EL (cell line): Measurements from ENCODE around the gene GABPB1.

Experiments used
- DNase-seq: peaks from one replicate; pipeline ENCODE4 v3.0.0-alpha.2; 2016

GABPB1 gene

DNA sequence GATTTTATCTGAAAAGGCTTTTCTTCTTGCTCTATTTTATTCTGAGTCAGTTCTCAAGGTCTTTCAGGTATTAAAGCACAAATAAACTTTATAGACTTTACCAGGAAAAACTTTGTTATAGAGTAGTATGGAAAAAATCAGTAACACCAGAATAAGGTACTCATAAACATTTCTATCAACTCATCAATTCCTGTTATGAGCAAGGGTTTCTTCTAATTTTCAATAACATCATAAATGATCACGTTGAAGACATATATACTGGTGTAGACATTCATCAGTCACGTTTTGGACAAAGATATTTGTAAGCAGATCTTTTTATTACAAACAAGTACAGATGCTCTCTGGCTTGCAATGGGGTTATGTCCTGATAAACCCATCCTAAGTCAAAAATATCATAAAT is 79.9 kb downstream of the GABPB1 start:
- no peak for DNase-seq

DNA sequence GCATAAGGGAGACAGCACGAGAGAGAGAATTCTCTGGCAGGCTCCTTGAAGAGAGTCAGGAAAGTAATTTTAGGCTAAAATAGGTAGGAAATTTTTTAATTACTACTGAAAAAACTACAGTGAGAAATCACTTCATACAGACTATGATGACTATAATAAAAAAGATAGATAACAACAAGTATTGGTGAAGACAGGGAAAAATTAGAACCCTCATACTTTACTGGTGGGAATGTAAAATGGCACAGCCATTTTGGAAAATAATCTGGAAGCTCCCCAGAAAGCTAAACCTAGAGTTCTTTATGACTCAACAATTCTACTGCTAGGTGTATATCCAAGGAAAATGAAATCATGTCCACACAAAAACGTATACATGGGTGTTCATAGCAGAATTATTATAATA is 87.4 kb downstream of the GABPB1 start:
- no peak for DNase-seq

DNA sequence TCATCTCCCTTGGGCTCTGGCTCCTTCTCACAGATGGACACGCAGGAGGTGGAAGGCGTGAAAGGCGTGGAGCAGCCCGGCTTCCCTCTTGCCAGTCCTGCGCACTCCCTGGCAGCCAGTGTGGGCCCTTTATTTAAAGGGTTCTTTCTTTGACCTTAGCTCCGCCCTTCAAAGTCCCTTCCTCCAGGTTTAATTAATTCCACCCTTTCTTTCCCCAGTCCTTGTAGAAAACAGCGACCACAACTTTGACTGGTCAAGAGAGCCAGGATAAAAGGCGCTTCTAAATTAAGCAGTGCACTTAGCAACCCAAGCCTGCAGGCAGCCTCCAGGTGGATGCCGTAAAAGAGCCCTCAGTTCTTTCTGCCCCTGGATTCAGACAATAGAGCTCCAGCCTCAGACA is 89.4 kb downstream of the GABPB1 start, which contains the start of gene HDC:
TSS of gene HDC (minus strand) at position 107 of the 400 bp plus-strand sequence. CDS start at position 4, 103 bp downstream.
- no peak for DNase-seq

DNA sequence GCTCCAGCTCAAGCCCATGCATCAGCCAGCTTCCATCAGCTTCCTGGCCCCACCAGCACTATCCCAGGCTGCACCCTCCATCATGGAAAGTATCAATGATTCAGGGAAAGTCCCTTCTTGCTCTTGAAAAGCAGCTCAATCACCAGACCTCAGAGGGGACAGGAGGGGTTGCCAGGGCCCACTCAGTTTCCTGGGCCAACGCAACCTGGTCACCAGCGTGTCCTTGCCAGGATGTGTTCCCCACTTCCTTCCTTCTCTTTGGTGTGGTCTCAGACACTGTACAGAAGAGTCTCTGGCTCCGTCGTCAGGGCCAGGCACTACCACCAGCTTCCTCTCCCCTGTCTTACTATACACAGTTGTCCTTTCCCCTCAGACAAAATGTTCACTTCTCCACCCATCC is 92.5 kb downstream of the GABPB1 start:
- DNase-seq = no peak

DNA sequence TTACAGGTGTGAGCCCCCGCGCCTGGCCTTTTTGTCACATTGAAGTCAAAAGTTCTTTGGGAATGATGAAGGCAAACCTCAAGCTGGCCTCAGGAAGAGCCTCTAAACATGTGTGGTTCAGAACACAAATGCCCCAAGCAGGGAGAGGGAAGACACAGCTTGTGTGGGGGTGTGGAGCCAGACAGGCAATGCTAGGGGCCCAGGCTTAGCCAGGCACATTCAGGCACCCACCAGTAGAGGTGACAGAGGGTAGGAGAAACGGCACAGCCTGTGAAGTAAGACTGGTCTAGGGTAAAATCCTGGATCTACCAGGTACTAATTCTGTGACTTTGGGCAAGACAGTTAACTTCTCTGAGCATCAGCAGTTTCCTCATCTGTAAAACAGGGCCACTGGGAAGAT is 93.0 kb downstream of the GABPB1 start:
- no peak for DNase-seq

DNA sequence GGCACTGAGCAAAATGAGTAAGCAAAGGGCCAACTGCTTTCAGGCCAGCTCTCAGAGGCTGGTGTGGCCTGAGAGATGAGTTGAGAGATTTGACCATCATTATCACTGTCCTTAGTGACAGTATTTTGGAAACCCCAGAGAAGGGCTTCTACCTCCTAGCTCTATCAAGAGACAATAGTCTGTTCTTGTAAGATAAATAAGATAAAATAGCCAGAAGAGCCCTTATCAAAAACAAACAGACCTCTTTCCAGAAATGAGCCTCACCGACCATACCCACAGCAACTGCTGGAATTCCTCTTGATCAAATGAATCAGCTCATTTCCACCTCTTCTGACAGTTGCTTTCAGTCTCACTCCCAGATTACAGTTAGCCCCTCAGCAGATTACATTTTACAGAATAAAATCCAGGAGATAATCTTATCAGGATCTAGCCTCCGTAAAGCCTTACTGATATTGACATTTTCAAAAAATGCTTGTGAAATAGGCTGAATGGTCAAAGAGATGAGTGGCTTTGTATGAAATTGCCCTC is 94.0 kb downstream of the GABPB1 start:
- DNase-seq = no peak

DNA sequence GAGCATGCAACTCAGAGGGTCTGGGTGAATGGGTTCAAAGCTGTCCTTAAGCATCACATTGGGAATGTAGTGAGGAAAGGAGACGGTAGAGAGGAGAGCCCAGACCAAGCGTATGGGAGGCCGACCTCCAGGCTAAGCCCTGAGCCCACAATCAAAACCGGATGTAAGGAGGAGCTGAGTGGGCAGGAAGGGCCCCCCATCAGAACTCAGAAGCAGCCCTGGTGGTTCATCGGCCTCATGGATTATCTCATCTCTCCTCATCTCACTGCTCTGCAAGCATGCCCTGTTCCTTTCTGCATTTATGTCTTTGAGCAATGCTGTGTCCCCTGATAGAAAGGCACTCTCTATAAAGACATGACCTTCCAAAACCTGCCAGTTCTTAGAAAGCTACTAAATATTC is 95.7 kb downstream of the GABPB1 start:
- no peak for DNase-seq

DNA sequence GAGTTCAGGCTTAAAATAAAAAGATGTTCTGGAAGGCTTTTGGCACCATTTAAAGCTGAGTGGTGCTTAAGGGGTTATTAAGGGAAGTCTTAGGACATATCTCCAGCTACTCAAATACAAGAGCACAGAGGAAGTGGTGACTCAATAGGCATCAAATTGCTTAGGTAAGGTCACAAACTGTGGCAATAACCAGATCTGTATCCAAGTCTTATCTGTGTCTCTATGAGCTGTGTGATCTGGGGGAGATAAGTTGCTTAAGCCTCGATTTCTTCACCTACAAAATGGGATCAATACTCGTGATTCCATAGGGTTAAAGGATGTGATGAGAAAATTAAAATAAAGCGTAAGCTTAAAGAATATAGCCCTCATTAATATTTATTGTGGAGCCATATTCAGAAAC is 97.1 kb downstream of the GABPB1 start:
- peak; percentile 52 for DNase-seq

DNA sequence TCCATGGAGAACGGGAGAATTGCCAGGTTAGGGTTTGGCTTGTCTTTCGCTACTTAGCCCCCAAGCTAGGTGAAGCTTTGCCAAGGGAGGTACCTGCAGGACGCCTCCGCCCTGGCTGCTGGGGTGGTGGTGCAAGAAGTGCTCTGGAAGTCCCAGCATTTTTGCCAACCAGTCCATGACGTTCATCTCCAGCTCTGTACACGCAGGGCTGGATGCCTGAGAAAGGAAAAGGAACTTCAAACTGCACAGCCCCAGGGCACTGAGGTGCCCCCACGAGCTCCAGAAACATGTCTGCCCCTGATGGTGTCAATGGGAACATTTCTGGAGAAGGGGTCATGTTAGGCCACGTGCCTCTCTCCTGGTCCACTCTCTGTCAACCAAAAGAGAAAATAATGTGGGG is 97.7 kb downstream of the GABPB1 start:
- no peak for DNase-seq

DNA sequence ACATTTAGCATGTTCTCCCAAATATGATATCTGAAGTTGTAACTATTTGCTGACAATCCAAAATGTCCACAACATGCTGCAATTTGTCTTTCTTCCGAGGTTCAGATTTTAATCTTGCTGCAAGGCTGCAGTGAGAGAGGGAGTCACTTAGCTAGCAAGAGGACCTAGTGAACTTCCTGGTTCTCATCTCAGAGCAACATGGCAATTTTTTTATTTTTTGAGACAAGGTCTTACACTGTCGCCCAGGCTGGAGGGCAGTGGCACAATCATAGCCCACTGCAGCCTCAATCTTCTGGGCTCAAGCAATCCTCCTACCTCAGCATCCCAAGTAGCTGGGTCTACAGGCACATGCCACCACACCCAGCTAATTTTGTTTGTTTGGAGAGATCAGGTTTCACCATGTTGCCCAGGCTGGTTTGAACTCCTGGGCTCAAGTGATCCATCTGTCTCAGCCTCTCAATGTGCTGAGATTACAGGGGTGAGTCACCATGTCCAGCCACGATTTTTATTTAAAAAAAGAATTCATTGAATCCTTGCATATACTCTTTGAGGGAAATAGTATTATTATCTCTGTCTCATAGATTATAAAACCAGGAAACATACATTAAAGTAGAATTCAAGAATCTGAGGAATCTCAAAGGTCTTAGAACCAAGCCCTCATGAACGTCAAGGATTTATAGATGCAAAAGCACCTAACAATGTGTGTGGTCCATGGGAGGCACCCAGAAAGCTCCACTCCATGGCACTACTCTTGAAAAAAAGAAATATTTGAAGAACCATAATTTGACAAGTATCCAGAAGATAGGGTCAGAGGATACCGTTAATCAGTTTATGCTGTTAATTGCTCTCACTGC is 98.6 kb downstream of the GABPB1 start:
- DNase-seq = peak; percentile 77

DNA sequence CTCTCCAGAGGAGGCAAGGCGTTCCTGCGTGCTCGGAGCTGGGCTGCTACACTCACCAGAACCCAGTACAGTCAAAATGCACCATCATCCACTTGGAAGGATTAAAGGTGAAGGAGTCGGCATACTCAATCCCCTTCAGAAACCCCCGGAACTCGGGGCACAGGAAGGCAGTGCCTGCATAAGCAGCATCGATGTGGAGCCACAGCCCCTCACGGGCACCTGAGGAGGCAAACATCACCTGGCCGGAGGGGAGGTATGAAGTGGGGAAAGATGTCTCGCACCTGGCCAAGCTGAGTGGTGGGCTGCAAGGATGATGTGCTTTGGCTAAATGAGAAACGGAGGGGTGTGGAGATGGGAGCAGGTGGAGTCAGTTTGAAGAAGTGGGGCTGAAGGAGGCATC is 102.4 kb downstream of the GABPB1 start:
- DNase-seq = no peak

DNA sequence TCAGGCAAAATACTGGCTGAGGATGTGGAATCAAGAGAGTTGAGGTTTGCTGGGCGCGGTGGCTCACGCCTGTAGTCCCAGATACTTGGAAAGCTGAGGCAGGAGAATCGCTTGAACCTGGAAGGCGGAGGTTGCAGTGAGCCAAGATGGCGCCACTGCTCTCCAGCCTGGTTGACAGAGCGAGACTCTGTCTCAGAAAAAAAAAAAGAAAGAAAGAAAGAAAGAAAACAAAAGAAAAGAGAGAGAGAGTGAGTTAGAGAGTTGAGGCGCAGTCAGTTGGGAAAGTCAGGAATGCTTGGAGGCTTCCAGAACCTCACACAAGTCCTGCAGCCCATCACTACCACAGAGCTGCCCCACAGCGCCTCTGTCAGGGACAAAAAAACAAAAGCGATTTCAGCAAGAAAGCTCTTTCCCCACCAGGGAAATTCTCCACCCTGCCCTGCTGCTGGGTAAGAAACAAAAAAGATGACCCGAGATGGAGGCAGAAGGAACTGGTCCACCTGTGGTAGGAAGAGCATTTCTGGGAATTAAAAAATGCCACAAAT is 103.3 kb downstream of the GABPB1 start:
- DNase-seq = no peak

DNA sequence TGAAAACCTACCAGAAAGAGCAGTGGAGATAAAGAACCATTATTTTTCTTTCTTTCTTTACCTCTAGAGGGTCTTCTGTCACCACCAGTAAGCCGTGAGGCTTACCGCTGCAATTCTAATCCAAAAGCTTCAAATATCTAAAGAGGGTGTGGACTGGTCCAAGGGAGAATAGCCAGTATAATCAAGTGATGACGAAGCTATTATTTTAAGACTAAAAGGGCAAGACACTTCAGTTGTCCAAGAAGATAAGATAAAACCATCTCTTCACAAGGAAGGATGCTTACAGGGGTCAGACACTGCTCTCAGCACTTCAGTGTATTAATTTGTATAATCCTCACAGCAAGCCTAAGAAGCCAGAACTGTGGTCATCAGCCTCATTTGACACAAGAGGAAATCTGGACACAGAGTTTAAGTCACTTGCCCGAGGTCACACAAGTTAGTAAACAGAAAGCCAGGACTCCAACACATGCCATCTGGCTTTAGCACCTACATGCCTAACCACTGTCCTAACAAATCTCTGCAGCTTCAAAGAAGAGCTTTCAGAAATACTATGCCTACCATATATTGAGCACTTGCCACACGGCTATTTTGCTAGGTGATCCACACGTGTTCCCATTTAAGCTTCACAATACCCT is 104.1 kb downstream of the GABPB1 start:
- no peak for DNase-seq

DNA sequence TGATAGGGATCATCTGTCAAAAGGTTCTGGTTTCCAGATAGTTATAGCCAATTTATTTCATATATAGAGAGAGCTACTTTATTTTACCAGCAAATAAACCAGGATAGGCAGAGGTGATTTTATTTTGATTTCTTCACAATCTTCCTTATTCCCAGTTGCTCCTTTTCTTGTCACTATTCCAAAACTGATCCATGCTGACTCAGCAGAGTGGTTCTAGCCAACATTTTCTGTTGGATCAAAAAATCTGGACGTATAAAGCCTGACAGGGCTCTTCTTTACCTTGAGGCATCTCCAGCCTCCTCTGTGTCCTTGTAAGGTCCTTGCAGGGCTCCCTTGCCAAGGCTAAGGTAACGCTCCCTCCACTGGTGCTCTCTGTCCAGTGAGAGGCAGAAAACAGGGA is 105.3 kb downstream of the GABPB1 start:
- no peak for DNase-seq

DNA sequence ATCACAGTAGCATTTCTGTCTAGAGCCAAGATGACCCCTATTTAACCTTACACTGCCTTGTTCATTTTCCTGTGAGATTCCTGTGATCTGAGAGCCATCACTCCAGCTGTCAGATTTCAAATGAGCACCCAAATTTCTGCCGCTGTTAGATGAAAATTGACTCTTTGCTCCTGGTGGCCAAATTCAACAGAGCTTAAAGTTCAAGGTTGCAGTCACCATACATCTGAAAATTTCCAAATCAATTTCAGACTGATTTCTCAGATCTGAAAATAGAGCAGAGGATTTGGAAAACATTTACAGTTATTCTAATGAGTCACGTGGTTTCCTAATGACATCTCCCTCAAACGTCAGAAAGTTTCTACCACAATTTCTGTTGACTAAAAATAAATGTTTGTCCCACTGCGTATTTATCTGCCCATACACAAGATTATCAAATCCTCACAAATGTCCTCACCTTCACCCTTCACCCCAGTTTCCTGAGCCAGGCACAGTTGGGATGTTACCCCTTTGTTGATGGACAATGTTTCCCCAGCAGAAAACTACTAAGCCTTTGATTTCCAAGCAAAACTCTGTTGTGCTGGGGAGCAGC is 105.9 kb downstream of the GABPB1 start:
- no peak for DNase-seq

DNA sequence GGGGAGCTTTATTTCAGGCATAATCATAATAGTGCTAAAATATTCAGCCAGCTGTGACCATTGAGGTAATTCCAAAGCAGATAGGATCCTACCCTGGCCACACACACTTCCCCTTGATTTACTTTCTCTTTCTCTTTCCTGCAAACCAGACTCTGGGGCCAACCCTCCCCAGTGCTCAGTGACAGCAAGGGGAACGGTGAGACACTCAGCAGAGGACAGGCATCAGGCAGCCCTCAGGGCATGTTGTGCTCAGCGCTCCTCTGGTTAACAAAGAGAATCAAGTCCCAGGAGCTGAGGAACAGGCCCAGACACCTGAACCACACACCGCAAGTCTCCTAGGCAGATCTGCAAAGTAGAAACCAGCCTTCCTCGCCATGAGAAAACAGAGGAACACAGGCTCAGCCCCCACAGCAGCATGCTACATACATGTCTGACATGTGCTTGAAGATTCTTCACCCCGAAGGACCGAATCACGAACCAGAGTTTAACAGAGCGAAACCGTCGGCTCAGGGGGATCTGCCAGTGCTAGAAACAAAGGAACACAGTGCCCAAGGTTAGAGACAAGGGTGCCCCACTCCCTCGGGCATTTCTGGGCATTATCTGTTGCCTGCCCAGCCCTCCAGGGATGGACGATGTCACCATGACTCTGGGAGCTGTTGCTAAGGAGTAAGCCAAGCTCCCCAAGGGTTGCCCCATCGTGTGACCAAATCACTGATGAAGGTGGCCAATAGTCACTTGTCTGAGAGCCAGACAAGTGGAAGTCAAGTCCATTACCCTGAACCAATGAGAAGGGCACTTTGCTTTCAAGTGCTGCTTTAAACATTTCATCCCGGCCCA is 107.0 kb downstream of the GABPB1 start:
- peak; percentile 38 for DNase-seq

DNA sequence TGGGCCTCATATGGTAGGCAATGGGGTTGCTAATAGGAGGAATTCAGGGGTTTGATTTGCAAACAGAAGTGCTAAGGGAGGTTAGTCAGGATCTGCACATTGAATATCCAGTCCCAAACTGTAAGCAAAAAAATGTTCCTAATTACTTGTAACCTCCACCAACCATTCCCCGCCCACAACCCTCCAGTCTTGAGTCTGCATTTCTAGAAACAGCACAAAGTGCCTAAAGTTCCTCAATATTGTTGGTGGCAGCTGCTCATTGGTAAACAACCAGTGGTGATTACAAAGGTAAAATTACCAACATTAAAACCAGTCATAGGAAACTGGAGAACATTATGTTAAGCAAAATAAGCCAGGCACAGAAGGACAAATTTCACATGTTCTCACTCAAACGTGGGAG is 108.4 kb downstream of the GABPB1 start:
- no peak for DNase-seq

DNA sequence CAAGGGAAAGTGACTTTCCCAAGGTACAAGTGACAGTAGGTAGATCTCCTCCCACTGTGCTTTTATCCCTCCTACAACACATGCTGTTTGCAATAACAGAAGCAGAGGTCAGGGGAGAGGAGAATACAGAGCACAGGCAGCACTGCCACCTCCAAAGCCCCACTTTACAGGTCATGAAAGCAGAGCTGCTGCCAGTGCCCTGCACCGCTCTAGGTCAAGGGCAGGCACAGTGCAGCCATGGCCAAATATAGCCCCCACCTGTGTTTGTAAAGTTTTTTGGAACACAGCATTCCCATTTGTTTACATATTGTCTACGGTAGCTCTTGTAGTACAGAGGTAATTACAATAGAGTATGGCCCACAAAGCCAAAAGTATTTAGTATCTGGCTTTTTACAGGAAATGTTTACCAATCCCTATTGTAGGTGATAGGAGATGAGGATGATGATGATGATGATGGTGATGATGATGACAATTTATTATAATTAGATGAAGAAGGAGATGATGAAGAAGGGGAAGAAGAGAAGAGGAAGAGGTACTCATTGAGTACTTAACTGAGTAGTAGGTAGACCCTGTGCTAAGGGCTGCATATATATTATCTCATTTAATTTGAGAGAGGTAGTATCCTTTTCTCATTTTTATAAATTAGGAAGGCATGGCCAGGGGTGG is 109.9 kb downstream of the GABPB1 start:
- DNase-seq = no peak

DNA sequence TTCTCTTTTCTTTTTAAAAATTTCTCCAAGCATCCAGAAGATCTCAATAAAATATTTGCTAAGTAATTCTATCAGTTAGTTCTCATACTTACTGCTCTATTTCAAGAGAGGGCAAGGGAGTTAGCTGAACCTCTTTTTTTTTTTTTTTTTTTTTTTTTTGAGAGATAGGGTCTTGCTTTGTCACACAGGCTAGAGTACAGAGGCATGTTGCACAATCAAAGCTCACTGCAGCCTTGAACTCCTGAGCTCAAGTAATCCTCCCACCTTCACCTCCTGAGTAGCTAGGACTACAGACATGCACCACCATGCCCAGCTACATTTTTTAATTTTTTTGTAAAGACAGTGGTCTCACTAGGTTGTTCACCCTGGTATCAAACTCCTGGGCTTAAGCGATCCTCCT is 110.8 kb downstream of the GABPB1 start:
- no peak for DNase-seq

DNA sequence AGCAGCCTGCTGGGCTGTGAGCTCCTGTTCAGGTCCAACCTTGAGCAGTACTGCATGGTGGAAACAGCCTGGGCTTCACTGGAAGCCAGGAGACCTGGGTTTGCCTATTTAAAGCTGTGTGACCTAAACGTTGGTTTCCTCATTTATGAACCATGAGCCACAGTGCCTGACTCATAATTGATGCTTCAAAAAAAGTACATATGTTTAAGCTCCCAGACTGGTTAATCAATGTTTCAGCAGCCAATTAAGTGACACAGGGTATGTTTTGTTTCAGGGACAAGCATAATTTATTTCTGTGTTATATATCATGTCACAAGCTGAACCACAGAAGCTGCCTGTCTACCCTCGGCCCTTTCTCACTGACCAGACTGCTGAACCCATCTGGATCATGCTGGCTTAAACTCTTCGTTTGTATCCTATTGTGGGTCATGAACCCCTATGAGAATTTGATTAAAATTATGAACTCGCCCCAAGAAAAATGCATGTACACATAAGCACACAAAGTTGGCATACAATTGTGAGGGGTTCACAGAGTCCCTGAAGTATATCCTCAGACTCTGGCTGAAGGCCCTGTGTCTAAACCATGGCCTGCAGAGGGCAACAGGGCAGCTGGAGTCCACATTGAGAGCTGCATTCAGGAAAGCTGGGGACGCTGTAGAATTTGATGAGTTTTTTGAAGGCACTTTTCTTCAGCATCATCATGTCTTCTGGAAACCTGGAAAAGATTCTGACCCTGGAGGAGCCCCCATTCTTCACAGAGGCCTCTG is 113.1 kb downstream of the GABPB1 start:
- DNase-seq = peak; percentile 53

DNA sequence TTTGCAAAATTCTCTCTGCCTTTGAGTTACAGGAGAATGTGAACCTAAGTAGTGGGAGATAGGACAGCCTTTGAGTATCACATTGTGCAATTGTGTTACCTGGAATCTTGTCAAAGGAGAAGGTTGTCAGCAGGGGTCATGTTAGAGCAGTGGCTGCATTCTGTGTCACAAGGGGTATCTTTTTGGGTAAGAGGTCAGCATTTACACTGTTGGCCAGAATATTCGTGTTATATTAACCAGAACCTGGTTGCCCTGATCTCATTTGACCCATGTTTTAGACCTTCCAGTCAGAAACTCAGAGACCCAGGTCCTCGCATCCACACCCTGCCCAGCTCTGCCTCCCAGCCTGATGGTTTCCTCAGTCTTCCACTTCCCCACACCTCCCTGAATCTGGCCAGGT is 116.7 kb downstream of the GABPB1 start:
- DNase-seq = no peak
